HG03135 (cell line): ENCODE measurements around the gene MS4A6E.
"Not testable (repeated sequence)": the region's sequence is repeated elsewhere in the genome, so short reads cannot be mapped to it uniquely, and the experiment has no call there.

Experiments used
- ATAC-seq: cut with Tn5 transposase; IDR thresholded peaks from one replicate; pipeline ENCODE4 v1.9.1; 2021; ENCODE audit warnings: mild to moderate bottlenecking, moderate library complexity; ENCODE audit not compliant: unreplicated experiment

The MS4A6E gene

GRCh38 chr11:60334005-60334620 lies 7.1 kb downstream of the MS4A6E start:
- ATAC-seq, result no peak

- no peak for ATAC-seq
These were observed 9.8 kb downstream of the MS4A6E start for GRCh38 chr11:60336767-60337391.

- ATAC-seq, result no peak
These were observed 11.0 kb downstream of the MS4A6E start for GRCh38 chr11:60338053-60338452.

GRCh38 chr11:60339356-60339755 lies 12.3 kb downstream of the MS4A6E start:
- no peak for ATAC-seq

- ATAC-seq, result no peak
These were observed 16.1 kb downstream of the MS4A6E start for GRCh38 chr11:60343094-60343704.

- no peak for ATAC-seq
These were observed 17.1 kb downstream of the MS4A6E start for GRCh38 chr11:60344146-60344545.

GRCh38 chr11:60345489-60345888 lies 18.4 kb downstream of the MS4A6E start:
- ATAC-seq, result no peak

GRCh38 chr11:60347084-60347797 lies 20.2 kb downstream of the MS4A6E start:
- no peak for ATAC-seq

GRCh38 chr11:60348116-60348515 lies 21.1 kb downstream of the MS4A6E start:
- no peak for ATAC-seq

GRCh38 chr11:60349990-60350389 lies 22.9 kb downstream of the MS4A6E start:
- ATAC-seq, result no peak

- no peak for ATAC-seq
These were observed 30.7 kb downstream of the MS4A6E start for GRCh38 chr11:60357771-60358170.

GRCh38 chr11:60360621-60361020 lies 33.6 kb downstream of the MS4A6E start:
- no peak for ATAC-seq

- no peak for ATAC-seq
These were observed 35.2 kb downstream of the MS4A6E start for GRCh38 chr11:60362241-60362640.

- ATAC-seq, result peak; percentile 46
These were observed 36.8 kb downstream of the MS4A6E start for GRCh38 chr11:60363542-60364470.

- not testable (repeated sequence) for ATAC-seq
These were observed 39.3 kb downstream of the MS4A6E start for GRCh38 chr11:60366262-60366904.

- ATAC-seq, result peak; percentile 89
These were observed 40.0 kb downstream of the MS4A6E start for GRCh38 chr11:60367009-60367408.

GRCh38 chr11:60367896-60368295 lies 40.8 kb downstream of the MS4A6E start:
- no peak for ATAC-seq

GRCh38 chr11:60370252-60370810 lies 43.3 kb downstream of the MS4A6E start:
- ATAC-seq, result no peak

GRCh38 chr11:60370811-60371298 lies 43.8 kb downstream of the MS4A6E start:
- no peak for ATAC-seq

- no peak for ATAC-seq
These were observed 44.3 kb downstream of the MS4A6E start for GRCh38 chr11:60371386-60371785.
